NCI-H146 treated with DMSO at 0.1 percent for 48 hours (cell line): Measurements from ENCODE around the gene SUPT3H.

Source experiments
- DNase-seq: peaks from one replicate; lab custom pipeline; 2025; ENCODE audit not compliant: unreplicated experiment; lab: John Stamatoyannopoulos, UW

Gene SUPT3H

GRCh38 chr6:44965708-44966107, 412.0 kb downstream of the SUPT3H start:
- DNase-seq = no peak

- DNase-seq = no peak
Measured at GRCh38 chr6:44960898-44961297, 416.8 kb downstream of the SUPT3H start.

DNA sequence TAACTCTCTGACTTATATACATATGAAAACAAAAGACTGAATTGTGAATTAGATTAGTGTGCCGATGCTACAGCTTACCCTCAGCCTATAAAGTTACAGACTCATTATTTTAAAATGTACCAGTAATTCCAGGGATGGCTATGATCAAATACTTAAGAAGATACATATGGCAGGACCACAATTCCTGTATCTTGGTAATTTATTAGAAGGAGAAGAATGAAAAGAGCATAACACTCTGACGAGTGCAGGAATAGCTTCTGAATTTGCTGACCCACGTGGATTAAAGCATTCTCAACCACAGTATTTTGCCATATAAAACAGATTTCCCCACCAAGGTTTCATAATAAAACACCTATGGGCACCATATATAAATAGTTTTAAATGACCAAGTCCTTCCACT, 418.1 kb downstream of the SUPT3H start:
- no peak for DNase-seq

- no peak for DNase-seq
Measured at GRCh38 chr6:44957156-44957555, 420.6 kb downstream of the SUPT3H start.

DNA sequence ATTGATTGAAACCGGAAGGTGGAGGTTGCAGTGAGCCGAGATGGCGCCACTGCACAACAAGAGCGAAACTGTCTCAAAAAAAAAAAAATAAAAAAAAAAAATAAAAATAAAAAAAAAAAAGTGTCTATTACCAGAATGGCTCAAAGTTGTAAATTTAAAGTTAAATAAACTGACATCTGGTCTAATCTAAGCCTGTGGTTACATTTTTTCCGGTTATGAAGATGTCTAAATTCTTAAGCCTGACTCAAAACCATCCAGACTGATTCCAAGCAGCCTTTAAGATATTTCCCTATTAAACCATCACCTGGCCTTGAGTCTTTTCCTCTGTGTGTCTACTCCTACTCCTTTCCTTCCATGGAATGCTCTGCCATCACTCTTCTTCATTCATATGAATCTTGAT, 421.3 kb downstream of the SUPT3H start:
- DNase-seq = no peak

DNA sequence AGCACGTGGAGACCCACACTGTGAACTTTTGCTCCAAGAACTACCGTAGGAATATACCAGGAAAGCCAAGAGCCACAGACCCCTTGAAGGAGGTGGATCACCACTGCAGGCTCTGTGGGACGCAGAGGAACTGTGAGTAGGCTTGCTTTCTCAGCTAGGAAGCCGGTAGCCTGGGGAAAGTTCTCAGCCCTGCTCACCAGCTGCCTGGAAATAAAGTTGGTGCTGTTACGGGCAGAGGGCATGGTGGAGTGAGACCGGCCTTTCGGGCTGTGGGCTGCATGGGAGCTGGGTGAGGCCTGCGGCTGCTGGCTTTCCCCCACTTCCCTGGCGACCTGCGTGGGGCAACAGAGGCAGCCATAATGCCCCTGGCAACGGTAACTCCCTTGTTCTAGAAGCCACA, 422.6 kb downstream of the SUPT3H start:
- DNase-seq = no peak

DNA sequence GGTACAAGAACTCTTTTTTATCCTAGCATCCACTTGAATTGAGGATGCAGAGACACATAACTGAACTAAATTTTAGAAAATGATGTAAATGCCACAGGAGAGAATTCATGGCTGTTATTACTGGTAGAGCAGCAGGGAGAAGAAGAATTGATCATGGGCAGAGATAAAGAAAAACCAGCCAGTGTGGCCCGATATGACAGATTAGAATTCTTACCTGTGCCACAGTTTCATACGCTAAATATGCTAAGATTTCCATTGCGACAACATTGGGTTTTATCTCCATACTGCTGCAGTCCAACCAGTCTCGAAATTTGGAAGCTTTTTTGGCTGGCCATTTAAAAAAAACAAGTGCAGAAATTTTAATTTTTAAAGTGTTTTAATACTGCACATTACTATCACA, 423.5 kb downstream of the SUPT3H start:
- no peak for DNase-seq

GRCh38 chr6:44951253-44951747, 426.4 kb downstream of the SUPT3H start:
- no peak for DNase-seq

- DNase-seq = no peak
Measured at GRCh38 chr6:44949596-44950201, 428.0 kb downstream of the SUPT3H start.

DNA sequence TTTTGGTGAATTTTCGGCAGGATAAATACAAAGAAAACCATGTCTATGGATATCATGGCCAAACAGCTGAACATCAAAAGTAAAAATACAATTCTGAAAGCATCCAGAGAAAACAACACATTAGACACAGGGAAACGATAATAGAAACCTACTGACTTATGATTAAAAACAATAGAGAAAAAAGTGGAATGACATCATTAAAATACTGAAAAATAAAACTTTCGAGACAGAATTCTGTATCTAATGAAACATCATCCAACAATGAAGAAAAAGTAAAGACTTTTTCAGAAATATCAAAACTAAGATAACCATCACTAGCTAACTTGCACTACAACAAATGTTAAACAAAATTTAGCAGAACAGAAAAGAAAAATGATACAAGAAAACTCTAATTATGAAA, 434.2 kb downstream of the SUPT3H start:
- no peak for DNase-seq

GRCh38 chr6:44942798-44943197, 434.9 kb downstream of the SUPT3H start:
- no peak for DNase-seq

GRCh38 chr6:44942201-44942600, 435.5 kb downstream of the SUPT3H start:
- DNase-seq = no peak

- no peak for DNase-seq
Measured at GRCh38 chr6:44940367-44940766, 437.4 kb downstream of the SUPT3H start.

DNA sequence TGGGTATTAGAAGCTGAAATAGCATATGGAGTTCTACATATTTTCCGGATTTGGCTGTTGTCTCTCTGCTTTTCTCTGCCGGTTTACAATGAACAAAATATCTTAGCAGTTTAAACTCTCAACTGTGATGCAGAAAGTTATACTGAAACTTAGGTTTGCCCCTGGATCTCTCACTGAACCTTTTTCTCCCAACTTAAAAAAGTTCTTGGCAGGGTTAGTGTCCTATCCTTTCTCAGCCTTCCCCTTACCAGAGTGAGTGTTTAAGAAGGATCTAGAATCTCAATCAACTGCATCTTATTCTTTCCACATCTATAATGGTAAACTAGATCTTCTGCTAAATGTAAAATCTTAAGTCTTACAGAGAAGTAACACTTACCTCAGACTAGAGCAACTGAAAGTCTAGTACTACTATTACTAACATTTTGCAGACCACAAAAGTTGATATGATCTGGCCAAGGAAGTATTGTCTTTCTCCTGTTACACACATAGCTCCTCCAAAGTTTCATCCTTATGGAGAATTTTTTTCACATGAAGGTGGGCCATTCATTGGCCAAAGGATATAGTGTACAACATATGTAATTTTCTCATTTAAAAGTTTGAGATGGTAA, 441.9 kb downstream of the SUPT3H start:
- DNase-seq = no peak

GRCh38 chr6:44933108-44933507, 444.6 kb downstream of the SUPT3H start:
- DNase-seq = no peak

GRCh38 chr6:44932651-44933091, 445.1 kb downstream of the SUPT3H start:
- no peak for DNase-seq

- no peak for DNase-seq
Measured at GRCh38 chr6:44931385-44931784, 446.3 kb downstream of the SUPT3H start.

GRCh38 chr6:44926556-44926955, 451.2 kb downstream of the SUPT3H start:
- DNase-seq = no peak

GRCh38 chr6:44925100-44925739, 452.5 kb downstream of the SUPT3H start:
- DNase-seq = no peak

GRCh38 chr6:44923444-44923843, 454.3 kb downstream of the SUPT3H start:
- no peak for DNase-seq

GRCh38 chr6:44921798-44922197, 455.9 kb downstream of the SUPT3H start:
- no peak for DNase-seq

DNA sequence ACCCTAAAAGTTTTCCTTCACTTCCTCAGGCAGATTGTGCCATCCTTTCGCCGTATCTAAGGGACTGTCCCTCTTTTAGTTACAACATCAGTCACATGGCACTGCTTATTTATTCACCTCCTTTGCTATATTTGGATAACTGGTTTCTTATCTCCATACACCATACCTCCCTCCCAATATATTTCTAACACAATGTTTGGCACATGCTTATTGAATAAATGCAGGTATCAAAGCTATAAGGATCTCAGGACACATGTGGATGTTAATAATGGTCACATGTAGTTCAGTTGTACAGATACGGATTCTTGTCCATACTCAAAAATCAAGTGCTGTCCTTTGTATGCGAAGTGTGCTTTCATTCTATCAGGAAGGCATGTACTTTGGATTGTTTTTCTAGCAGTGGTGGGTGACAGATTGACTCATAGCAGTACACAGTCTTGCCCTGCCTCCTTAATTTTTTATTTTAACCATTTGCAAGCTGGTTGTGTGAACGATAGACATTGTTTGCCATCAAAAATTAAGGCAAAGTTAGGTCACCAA, 456.7 kb downstream of the SUPT3H start:
- DNase-seq = no peak
